ENCODE measurements around the gene TBATA. TPM values are rescaled to one million over a fixed set of nuclear protein-coding genes. Genes with fewer than 3 reads are reported as not detected.

TBATA gene
- total and polyA plus RNA-seq, 7 donors = not detected

DNA sequence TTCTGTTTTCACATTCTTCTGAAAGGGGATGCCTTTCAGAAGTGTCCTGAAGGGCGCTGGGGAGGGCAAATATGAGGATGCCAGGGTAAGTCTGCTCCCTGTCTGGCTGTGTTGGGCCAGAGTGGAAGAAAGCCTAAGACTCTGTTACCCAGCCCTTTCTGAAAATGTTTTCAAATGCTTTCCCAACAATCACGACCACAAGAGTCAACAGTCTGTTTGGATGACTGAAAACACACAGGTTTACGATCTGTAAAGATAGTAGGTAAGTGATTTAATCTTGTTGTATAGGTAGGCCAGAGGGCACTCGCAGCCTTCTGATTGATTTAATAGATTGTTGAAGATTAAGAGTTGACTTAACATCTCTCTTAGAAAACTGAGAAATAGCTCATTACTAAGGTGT, 43.7 kb upstream of the TBATA start:
- no peak for DNase-seq
- Histone ChIP-seq H3K4me3 (no peak overlapping the region), H3K27ac (no peak overlapping the region), H3K4me1 (peaks cover 0 to 30% (median 13%) of the 10 kb centered on the region in 4 donors), H3K36me3 (peaks cover 0 to 21% (median 0%) of the 10 kb centered on the region in 4 donors), H3K27me3 (no peaks in the 10 kb centered on the region), H3K9me3 (no peaks in the 10 kb centered on the region)
- intact Hi-C loops (cut with DNase I) = no loop called here
- 35 to 76% methylated on average over 4 of the region's 4 CpGs for WGBS, 2 donors
- TF ChIP-seq POLR2A (IDR thresholded peaks at IDR 0.05) (no peak), POLR2AphosphoS5 (IDR thresholded peaks at IDR 0.05) (no peak), EP300 (IDR thresholded peaks at IDR 0.05) (no peak)
- TF ChIP-seq, protein P1, sequence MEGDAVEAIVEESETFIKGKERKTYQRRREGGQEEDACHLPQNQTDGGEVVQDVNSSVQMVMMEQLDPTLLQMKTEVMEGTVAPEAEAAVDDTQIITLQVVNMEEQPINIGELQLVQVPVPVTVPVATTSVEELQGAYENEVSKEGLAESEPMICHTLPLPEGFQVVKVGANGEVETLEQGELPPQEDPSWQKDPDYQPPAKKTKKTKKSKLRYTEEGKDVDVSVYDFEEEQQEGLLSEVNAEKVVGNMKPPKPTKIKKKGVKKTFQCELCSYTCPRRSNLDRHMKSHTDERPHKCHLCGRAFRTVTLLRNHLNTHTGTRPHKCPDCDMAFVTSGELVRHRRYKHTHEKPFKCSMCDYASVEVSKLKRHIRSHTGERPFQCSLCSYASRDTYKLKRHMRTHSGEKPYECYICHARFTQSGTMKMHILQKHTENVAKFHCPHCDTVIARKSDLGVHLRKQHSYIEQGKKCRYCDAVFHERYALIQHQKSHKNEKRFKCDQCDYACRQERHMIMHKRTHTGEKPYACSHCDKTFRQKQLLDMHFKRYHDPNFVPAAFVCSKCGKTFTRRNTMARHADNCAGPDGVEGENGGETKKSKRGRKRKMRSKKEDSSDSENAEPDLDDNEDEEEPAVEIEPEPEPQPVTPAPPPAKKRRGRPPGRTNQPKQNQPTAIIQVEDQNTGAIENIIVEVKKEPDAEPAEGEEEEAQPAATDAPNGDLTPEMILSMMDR (IDR thresholded peaks at IDR 0.05) = no peak

GRCh38 chr10:70827086-70827757, 42.0 kb upstream of the TBATA start:
- 26 to 64% methylated on average over 2 of the region's 2 CpGs for WGBS, 2 donors
- TF ChIP-seq POLR2AphosphoS5 (IDR thresholded peaks at IDR 0.05) (no peak), POLR2A (IDR thresholded peaks at IDR 0.05) (no peak), EP300 (IDR thresholded peaks at IDR 0.05) (no peak)
- TF ChIP-seq, protein P1 (IDR thresholded peaks at IDR 0.05) = no peak

GRCh38 chr10:70822076-70822820, 37.1 kb upstream of the TBATA start:
- 84 to 94% methylated on average over 2 of the region's 2 CpGs for WGBS, 2 donors
- Histone ChIP-seq H3K4me1 (peaks cover 0 to 6% (median 4%) of the 10 kb centered on the region in 4 donors), H3K27ac (no peak overlapping the region), H3K27me3 (no peaks in the 10 kb centered on the region), H3K4me3 (no peak overlapping the region), H3K9me3 (no peaks in the 10 kb centered on the region), H3K36me3 (peaks cover 0 to 54% (median 8%) of the 10 kb centered on the region in 4 donors)
- DNase-seq = no peak
- intact Hi-C loops (cut with DNase I) = no loop called here
- no peak for TF ChIP-seq EP300 (IDR thresholded peaks at IDR 0.05)
- TF ChIP-seq, protein P1 (IDR thresholded peaks at IDR 0.05) = no peak
- no peak for TF ChIP-seq POLR2A (IDR thresholded peaks at IDR 0.05)
- no peak for TF ChIP-seq POLR2AphosphoS5 (IDR thresholded peaks at IDR 0.05)

More at GRCh38 chr10:70827086-70827757, 42.0 kb upstream of the TBATA start:
- no peak for DNase-seq
- no peak overlapping the region for H3K27ac ChIP-seq
- no peak overlapping the region for H3K4me3 ChIP-seq
- H3K4me1 ChIP-seq = peaks cover 0 to 13% (median 5%) of the 10 kb centered on the region in 4 donors
- no peaks in the 10 kb centered on the region for H3K9me3 ChIP-seq
- intact Hi-C loops (cut with DNase I) = no loop called here
- no peaks in the 10 kb centered on the region for H3K27me3 ChIP-seq
- peaks cover 0 to 24% (median 0%) of the 10 kb centered on the region in 4 donors for H3K36me3 ChIP-seq

DNA sequence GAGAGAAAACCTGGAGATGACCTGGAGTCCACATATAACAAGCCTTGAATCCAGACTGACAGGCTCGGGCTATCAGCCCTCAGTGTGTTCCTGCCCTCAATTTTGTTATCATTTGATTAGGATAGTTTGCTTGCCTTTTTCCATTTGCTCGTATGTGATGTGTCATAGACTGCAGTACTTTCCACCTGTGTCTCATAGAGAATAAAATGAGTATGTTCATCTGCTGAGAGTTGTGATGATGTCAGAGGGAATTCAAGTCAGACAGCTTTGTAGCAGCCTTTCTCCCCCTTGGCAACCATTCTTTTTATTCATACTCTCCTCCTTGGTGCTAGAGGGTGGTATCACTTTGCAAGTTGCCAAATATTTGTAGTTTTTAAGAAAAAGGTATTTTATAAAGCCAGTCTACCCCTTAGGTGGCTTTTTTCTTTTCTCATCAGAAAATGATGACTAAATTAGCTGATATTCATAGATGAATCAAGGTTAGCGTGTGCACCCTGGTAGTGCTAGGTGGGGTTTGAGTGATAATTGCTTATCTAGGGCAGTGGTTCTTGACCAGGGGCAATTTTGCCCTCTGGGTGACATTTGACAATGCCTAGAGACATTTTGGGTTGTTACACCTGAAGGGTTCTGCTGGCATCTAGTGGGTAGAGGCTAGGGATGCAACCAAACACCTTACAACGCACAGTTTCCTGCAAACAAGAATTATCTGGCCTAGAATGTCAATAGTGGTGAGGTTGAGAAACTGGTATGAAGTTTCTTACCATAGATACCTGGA, 36.0 kb upstream of the TBATA start:
- Histone ChIP-seq H3K27ac (no peak overlapping the region), H3K36me3 (peaks cover 0 to 53% (median 8%) of the 10 kb centered on the region in 4 donors), H3K27me3 (no peaks in the 10 kb centered on the region), H3K4me3 (no peak overlapping the region), H3K4me1 (peaks cover 0 to 14% (median 10%) of the 10 kb centered on the region in 4 donors), H3K9me3 (no peaks in the 10 kb centered on the region)
- DNase-seq = no peak
- TF ChIP-seq EP300 (IDR thresholded peaks at IDR 0.05) (no peak), POLR2AphosphoS5 (IDR thresholded peaks at IDR 0.05) (no peak), POLR2A (IDR thresholded peaks at IDR 0.05) (no peak)
- TF ChIP-seq, protein P1 (IDR thresholded peaks at IDR 0.05) = no peak
- intact Hi-C loops (cut with DNase I) = no loop called here
- 90 to 94% methylated on average over 4 of the region's 4 CpGs for WGBS, 2 donors
